Panc1 (cell line): ENCODE data around the gene TUBB1. TPM values are rescaled to one million over a fixed set of nuclear protein-coding genes. Genes with fewer than 3 reads are reported as not detected.

Experiments
- ATAC-seq: fragments of 200-7000 bp; cut with Tn5 transposase; 2 replicates; pipeline ENCODE4 v1.9.1; 2020; ENCODE audit warnings: mild to moderate bottlenecking, moderate library complexity
- BruUV-seq: library from RNA; stranded (reverse); fragments of 400-500 nt; replicated peaks from 2 replicates; lab custom pipeline; 2021; lab: Mats Ljungman, UMichigan
- CTCF ChIA-PET: fragments of 300-600 bp; sonication (Branson Sonifier 250); formaldehyde crosslinking; loops from one replicate; lab custom pipeline; 2022; ENCODE audit warnings: antibody characterized with exemption; lab: Charles Lee
- POLR2A ChIA-PET: fragments of 300-600 bp; sonication (Branson Sonifier 250); formaldehyde crosslinking; loops from one replicate; lab custom pipeline; 2022; ENCODE audit warnings: antibody characterized with exemption; lab: Charles Lee
- DNase-seq: peaks from one replicate; pipeline ENCODE4 v3.0.0-alpha.2; 2010; ENCODE audit warnings: low read depth, low spot score
- H3K27ac ChIP-seq: 2 replicates; pipeline ENCODE4 v1.5.1; 2011; ENCODE audit warnings: mild to moderate bottlenecking, low read length, inconsistent platforms
- H3K27me3 ChIP-seq: fragments of 200-500 bp; sonication (Bioruptor generic); 2 replicates; pipeline ENCODE4 v1.6.0; 2014; ENCODE audit warnings: low read length, inconsistent platforms; ENCODE audit not compliant: control insufficient read depth, insufficient read depth
- H3K36me3 ChIP-seq: fragments of 200-500 bp; sonication (Bioruptor generic); 2 replicates; pipeline ENCODE4 v1.5.1; 2014; ENCODE audit warnings: inconsistent platforms, mild to moderate bottlenecking, low read length, moderate library complexity; ENCODE audit not compliant: control insufficient read depth, insufficient read depth
- H3K4me1 ChIP-seq: 2 replicates; pipeline ENCODE4 v1.5.1; 2011; ENCODE audit warnings: inconsistent platforms, mild to moderate bottlenecking, low read length, moderate library complexity; ENCODE audit not compliant: control insufficient read depth, insufficient read depth
- H3K4me3 ChIP-seq, 2 experiments: 2 replicates each; pipeline ENCODE4 v1.5.1; 2011 to 2012; ENCODE audit warnings: low read depth in 2 of 2, low read length in 2 of 2, mild to moderate bottlenecking in 2 of 2, inconsistent platforms in 1 of 2, moderate library complexity in 1 of 2
- H3K9me3 ChIP-seq: fragments of 200-500 bp; sonication (Bioruptor generic); 2 replicates; pipeline ENCODE4 v1.5.1; 2014; ENCODE audit warnings: low read depth, mild to moderate bottlenecking, inconsistent platforms, low read length, moderate library complexity; ENCODE audit not compliant: control insufficient read depth, insufficient read depth
- POLR2AphosphoS5 ChIP-seq: IDR thresholded peaks from 2 replicates; pipeline ENCODE4 v1.6.1; 2012; ENCODE audit warnings: mild to moderate bottlenecking, low read depth, low read length, moderate library complexity
- SIN3A ChIP-seq: IDR thresholded peaks from 2 replicates; pipeline ENCODE4 v1.6.1; 2012; ENCODE audit warnings: low read depth, mild to moderate bottlenecking, low read length, moderate library complexity, borderline replicate concordance; ENCODE audit not compliant: insufficient read depth
- TCF7L2 ChIP-seq: IDR thresholded peaks from 2 replicates; pipeline ENCODE4 v1.6.1; 2011; ENCODE audit warnings: mild to moderate bottlenecking, low read depth, low read length, inconsistent platforms
- in situ Hi-C: cut with HindIII; loops from 2 replicates; pipeline ENCODE4 v1.10.0; 2016; ENCODE audit warnings: low sequenced_read_pairs, low pct_unique_long_range_greater_than_20kb
- intact Hi-C: fragments of 100-400 bp; cut with micrococcal nuclease; formaldehyde crosslinking; loops from one replicate; pipeline ENCODE4 v1.10.0; 2022; ENCODE audit not compliant: unreplicated experiment
- total RNA-seq: library from RNA; stranded (reverse); gene quantifications from one replicate; pipeline ENCODE4 v1.2.1, GENCODE V29; 2021; ENCODE audit not compliant: unreplicated experiment
- TF ChIP-seq, protein P1 (sequence below): fragments of 450-650 bp; IDR thresholded peaks from 2 replicates; pipeline ENCODE4 v1.5.1; 2017; ENCODE audit warnings: mild to moderate bottlenecking
- TF ChIP-seq, protein P2 (sequence below), 2 experiments: IDR thresholded peaks; 2 replicates each; pipeline ENCODE4 v1.6.1; 2011 to 2012; ENCODE audit warnings: low read depth in 2 of 2, control low read depth in 1 of 2, low read length in 1 of 2, mild to moderate bottlenecking in 1 of 2, moderate library complexity in 1 of 2; ENCODE audit not compliant: insufficient read depth in 1 of 2

The TUBB1 gene
- total RNA-seq, 1 experiment from 2014 or later: not detected

DNA sequence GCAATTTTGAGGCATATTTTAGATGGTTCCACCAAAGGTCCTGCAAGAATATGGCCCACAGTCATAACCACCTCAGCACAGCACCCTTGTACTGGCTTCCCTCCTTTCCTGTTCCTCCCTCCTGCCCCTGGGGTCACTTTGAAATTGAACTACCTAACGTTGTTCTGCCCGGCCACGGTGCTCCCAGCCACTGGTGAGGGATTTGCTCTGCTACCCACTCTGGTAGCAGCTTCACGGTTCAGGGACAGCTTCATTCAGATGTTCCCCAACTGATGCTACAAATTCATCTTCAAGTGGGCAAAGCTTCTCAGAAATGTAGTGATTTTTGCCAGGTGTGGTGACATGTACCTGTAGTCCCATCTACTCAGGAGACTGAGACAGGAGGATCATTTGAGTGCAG, 46.0 kb upstream of the TUBB1 start:
- no peak for TF ChIP-seq SIN3A
- TF ChIP-seq TCF7L2: no peak
- TF ChIP-seq, protein P1, sequence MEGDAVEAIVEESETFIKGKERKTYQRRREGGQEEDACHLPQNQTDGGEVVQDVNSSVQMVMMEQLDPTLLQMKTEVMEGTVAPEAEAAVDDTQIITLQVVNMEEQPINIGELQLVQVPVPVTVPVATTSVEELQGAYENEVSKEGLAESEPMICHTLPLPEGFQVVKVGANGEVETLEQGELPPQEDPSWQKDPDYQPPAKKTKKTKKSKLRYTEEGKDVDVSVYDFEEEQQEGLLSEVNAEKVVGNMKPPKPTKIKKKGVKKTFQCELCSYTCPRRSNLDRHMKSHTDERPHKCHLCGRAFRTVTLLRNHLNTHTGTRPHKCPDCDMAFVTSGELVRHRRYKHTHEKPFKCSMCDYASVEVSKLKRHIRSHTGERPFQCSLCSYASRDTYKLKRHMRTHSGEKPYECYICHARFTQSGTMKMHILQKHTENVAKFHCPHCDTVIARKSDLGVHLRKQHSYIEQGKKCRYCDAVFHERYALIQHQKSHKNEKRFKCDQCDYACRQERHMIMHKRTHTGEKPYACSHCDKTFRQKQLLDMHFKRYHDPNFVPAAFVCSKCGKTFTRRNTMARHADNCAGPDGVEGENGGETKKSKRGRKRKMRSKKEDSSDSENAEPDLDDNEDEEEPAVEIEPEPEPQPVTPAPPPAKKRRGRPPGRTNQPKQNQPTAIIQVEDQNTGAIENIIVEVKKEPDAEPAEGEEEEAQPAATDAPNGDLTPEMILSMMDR: no peak
- TF ChIP-seq POLR2AphosphoS5: no peak
- TF ChIP-seq, protein P2, sequence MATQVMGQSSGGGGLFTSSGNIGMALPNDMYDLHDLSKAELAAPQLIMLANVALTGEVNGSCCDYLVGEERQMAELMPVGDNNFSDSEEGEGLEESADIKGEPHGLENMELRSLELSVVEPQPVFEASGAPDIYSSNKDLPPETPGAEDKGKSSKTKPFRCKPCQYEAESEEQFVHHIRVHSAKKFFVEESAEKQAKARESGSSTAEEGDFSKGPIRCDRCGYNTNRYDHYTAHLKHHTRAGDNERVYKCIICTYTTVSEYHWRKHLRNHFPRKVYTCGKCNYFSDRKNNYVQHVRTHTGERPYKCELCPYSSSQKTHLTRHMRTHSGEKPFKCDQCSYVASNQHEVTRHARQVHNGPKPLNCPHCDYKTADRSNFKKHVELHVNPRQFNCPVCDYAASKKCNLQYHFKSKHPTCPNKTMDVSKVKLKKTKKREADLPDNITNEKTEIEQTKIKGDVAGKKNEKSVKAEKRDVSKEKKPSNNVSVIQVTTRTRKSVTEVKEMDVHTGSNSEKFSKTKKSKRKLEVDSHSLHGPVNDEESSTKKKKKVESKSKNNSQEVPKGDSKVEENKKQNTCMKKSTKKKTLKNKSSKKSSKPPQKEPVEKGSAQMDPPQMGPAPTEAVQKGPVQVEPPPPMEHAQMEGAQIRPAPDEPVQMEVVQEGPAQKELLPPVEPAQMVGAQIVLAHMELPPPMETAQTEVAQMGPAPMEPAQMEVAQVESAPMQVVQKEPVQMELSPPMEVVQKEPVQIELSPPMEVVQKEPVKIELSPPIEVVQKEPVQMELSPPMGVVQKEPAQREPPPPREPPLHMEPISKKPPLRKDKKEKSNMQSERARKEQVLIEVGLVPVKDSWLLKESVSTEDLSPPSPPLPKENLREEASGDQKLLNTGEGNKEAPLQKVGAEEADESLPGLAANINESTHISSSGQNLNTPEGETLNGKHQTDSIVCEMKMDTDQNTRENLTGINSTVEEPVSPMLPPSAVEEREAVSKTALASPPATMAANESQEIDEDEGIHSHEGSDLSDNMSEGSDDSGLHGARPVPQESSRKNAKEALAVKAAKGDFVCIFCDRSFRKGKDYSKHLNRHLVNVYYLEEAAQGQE (IDR thresholded peaks at IDR 0.05; ENCODE audit: insufficient read depth in 1 of 2, low read depth in 2 of 2, low read length in 1 of 2): no peak
- POLR2A ChIA-PET: no interaction called here
- no peak for ATAC-seq

DNA sequence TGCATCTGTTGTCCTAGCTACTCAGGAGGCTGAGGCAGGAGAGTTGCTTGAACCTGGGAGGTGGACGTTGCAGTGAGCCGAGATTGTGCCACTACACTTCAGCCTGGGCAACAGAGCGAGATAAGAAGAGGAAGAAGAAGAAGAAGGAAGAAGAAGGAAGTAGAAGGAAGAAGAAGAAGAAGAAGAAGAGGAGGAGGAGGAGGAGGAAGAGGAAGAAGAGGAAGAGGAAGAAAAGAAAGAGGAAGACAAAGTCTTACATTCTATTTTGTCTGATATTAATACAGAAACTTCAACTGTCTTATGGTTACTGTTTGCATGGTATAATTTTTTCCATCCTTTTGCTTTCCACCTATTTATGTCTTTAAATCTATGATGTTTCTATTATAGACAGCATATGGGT, 45.4 kb upstream of the TUBB1 start:
- H3K27me3 ChIP-seq: no peaks in the 10 kb centered on the region
- H3K36me3 ChIP-seq: no peaks in the 10 kb centered on the region
- ChIA-PET CTCF (no interaction called here), POLR2A (no interaction called here)
- no peak for TF ChIP-seq POLR2AphosphoS5
- TF ChIP-seq, protein P1: no peak
- TF ChIP-seq, protein P2 (IDR thresholded peaks at IDR 0.05; ENCODE audit: insufficient read depth in 1 of 2, low read depth in 2 of 2, low read length in 1 of 2): no peak
- no peak for TF ChIP-seq TCF7L2
- no peak for TF ChIP-seq SIN3A
- H3K4me1 ChIP-seq: no peaks in the 10 kb centered on the region
- no peaks in the 10 kb centered on the region for H3K9me3 ChIP-seq
- in situ Hi-C loops (no loop called here), intact Hi-C loops (no loop called here)
- H3K27ac ChIP-seq: no peak overlapping the region
- no peak for DNase-seq
- no TSS peak for BruUV-seq
- no peak overlapping the region for H3K4me3 ChIP-seq
- no peak for ATAC-seq

More for the DNA sequence above, 46.0 kb upstream of the TUBB1 start:
- Histone ChIP-seq H3K27ac (no peak overlapping the region), H3K36me3 (no peaks in the 10 kb centered on the region), H3K27me3 (no peaks in the 10 kb centered on the region), H3K4me1 (no peaks in the 10 kb centered on the region), H3K9me3 (no peaks in the 10 kb centered on the region), H3K4me3 (no peak overlapping the region)
- no TSS peak for BruUV-seq
- in situ Hi-C loops (no loop called here), intact Hi-C loops (no loop called here)
- no peak for DNase-seq
- CTCF ChIA-PET: no interaction called here
